T47D (cell line): ENCODE results near the gene SSH2.

Experiments used
- DNase-seq, 2 experiments: peaks; one replicate each; pipeline versions ENCODE4 v3.0.0 to v3.0.0-alpha.2; 2011 to 2012; ENCODE audit warnings: low read depth in 1 of 2, low spot score in 1 of 2
- JUND ChIP-seq: IDR thresholded peaks from 2 replicates; pipeline ENCODE4 v1.6.1; 2012; ENCODE audit warnings: low read depth
- in situ Hi-C: cut with HindIII; loops from 2 replicates; pipeline ENCODE4 v1.10.0; 2016; ENCODE audit warnings: low sequenced_read_pairs, low pct_unique_long_range_greater_than_20kb

Gene SSH2

GRCh38 chr17:29611351-29612093 is 318.5 kb downstream of the SSH2 start:
- no peak for DNase-seq
- in situ Hi-C loops = no loop called here
- no peak for TF ChIP-seq JUND

- no peak for TF ChIP-seq JUND
- in situ Hi-C loops = no loop called here
- DNase-seq = no peak
These were observed 319.6 kb downstream of the SSH2 start for GRCh38 chr17:29610395-29610794.

GRCh38 chr17:29608986-29609385 is 321.0 kb downstream of the SSH2 start:
- TF ChIP-seq JUND = no peak
- in situ Hi-C loops = no loop called here
- DNase-seq = no peak

GRCh38 chr17:29607557-29608195 is 322.4 kb downstream of the SSH2 start:
- in situ Hi-C loops = no loop called here
- no peak for TF ChIP-seq JUND
- no peak for DNase-seq

- TF ChIP-seq JUND = no peak
- in situ Hi-C loops = no loop called here
- DNase-seq = no peak
These were observed 326.8 kb downstream of the SSH2 start for GRCh38 chr17:29603109-29603674.

GRCh38 chr17:29597361-29598172 is 332.5 kb downstream of the SSH2 start:
- in situ Hi-C loops = no loop called here
- no peak for DNase-seq
- TF ChIP-seq JUND = no peak

- in situ Hi-C loops = no loop called here
- no peak for TF ChIP-seq JUND
- DNase-seq = no peak
These were observed 333.2 kb downstream of the SSH2 start for GRCh38 chr17:29596811-29597210.

- DNase-seq = no peak
- in situ Hi-C loops = no loop called here
- no peak for TF ChIP-seq JUND
These were observed 333.9 kb downstream of the SSH2 start for GRCh38 chr17:29595943-29596774.

GRCh38 chr17:29595107-29595942 is 334.7 kb downstream of the SSH2 start:
- in situ Hi-C loops = no loop called here
- DNase-seq = peak in 1 of 2 experiments; percentile 30
- no peak for TF ChIP-seq JUND

GRCh38 chr17:29594519-29595090 is 335.4 kb downstream of the SSH2 start:
- no peak for TF ChIP-seq JUND
- DNase-seq = no peak
- in situ Hi-C loops = no loop called here
